Gastroesophageal sphincter (tissue), 4 donors: ENCODE results near the gene BUD31. TPM values are rescaled to one million over a fixed set of nuclear protein-coding genes. Genes with fewer than 3 reads are reported as not detected.

Source experiments
- ATAC-seq: fragments of 150-250 bp; one replicate; pipeline ENCODE4 v1.9.1; 2016; ENCODE audit warnings: mild to moderate bottlenecking, moderate library complexity
- H3K27ac ChIP-seq, 4 donors: fragments of 200-600 bp; sonication (generic) in 3 of 4; 1 replicate in 3 of 4; 2 replicates in 1 of 4; pipeline ENCODE4 v1.5.1; 2016 to 2019
- H3K27me3 ChIP-seq: fragments of 200-600 bp; sonication (generic); one replicate; pipeline ENCODE4 v1.5.1; 2019
- H3K36me3 ChIP-seq, 2 donors: fragments of 200-600 bp; sonication (generic); one replicate each; pipeline ENCODE4 v1.5.1; 2019; ENCODE audit warnings: control low read depth in 1 of 2
- H3K4me1 ChIP-seq, 3 donors: fragments of 200-600 bp; sonication (generic); 1 replicate in 2 of 3; 2 replicates in 1 of 3; pipeline ENCODE4 v1.5.1; 2016 to 2019; ENCODE audit warnings: control low read depth in 2 of 3
- H3K4me3 ChIP-seq, 2 donors: fragments of 200-600 bp; sonication (generic); one replicate each; pipeline ENCODE4 v1.5.1; 2019; ENCODE audit warnings: mild to moderate bottlenecking in 1 of 2, moderate library complexity in 1 of 2
- H3K9me3 ChIP-seq, 3 donors: fragments of 200-600 bp; sonication (generic); one replicate each; pipeline ENCODE4 v1.5.1; 2017 to 2019; ENCODE audit warnings: control low read depth in 2 of 3
- CTCF ChIP-seq, 4 experiments: fragments of 200-600 bp in 2 of 4; fragments of 450-650 bp in 2 of 4; sonication (generic) in 1 of 4; IDR thresholded peaks; one replicate each; pipeline ENCODE4 v1.5.1; 2017 to 2019; ENCODE audit warnings: antibody characterized with exemption in 4 of 4, mild to moderate bottlenecking in 2 of 4, moderate library complexity in 2 of 4
- EP300 ChIP-seq: sonication (generic); formaldehyde crosslinking; IDR thresholded peaks from one replicate; pipeline ENCODE4 v1.6.1; 2017; ENCODE audit warnings: antibody characterized with exemption, mild to moderate bottlenecking
- POLR2A ChIP-seq, 2 donors: fragments of 450-650 bp; IDR thresholded peaks; one replicate each; pipeline ENCODE4 v1.6.1; 2017; ENCODE audit warnings: antibody characterized with exemption in 2 of 2, mild to moderate bottlenecking in 2 of 2, moderate library complexity in 1 of 2
- POLR2AphosphoS5 ChIP-seq: sonication (generic); formaldehyde crosslinking; IDR thresholded peaks from one replicate; pipeline ENCODE4 v1.6.1; 2017; ENCODE audit warnings: antibody characterized with exemption
- WGBS, 2 donors: methylation state at CpG; one replicate each; pipeline ENCODE4 v1.1.5; 2018; ENCODE audit warnings: low coverage in 1 of 2; 5-methylcytosine and 5-hydroxymethylcytosine counted together
- total RNA-seq, 4 donors: library from RNA; depleted of rRNA; stranded (reverse); fragments of >200 nt; gene quantifications; one replicate each; pipeline ENCODE4 v1.1.0, GENCODE V29; 2016

Gene BUD31
- total RNA-seq, 4 donors from 2014 or later: 47.3 to 73.4 (median 70.0) TPM

GRCh38 chr7:99468336-99468918 lies 59.7 kb downstream of the BUD31 start:
- H3K27ac ChIP-seq: no peak overlapping the region
- H3K27me3 ChIP-seq: peaks cover 4% of the 10 kb centered on the region
- whole genome bisulfite sequencing, 2 donors: 87 to 93% methylated on average over 2 to 6 of the region's 29 CpGs
- H3K9me3 ChIP-seq: no peaks in the 10 kb centered on the region
- no peak for ATAC-seq
- TF ChIP-seq POLR2AphosphoS5: no peak
- TF ChIP-seq POLR2A (IDR thresholded peaks at IDR 0.05): no peak
- TF ChIP-seq CTCF (IDR thresholded peaks at IDR 0.05): no peak
- no peak for TF ChIP-seq EP300
- H3K36me3 ChIP-seq: peaks cover 0 to 8% of the 10 kb centered on the region in 2 donors
- H3K4me3 ChIP-seq: no peak overlapping the region
- H3K4me1 ChIP-seq: peaks cover 1 to 39% (median 13%) of the 10 kb centered on the region in 3 donors

Other genes with a start within 250 kb of the BUD31 start
- under 1 TPM in 1 of 4 donors, not detected in 3; 0.27 TPM for gene KPNA7, start 200.9 kb upstream of the BUD31 start, total RNA-seq
- not detected for gene MYH16, start 136.1 kb upstream of the BUD31 start, total RNA-seq
- 100 to 1,000 TPM in 2 of 4 donors, 10 to 100 TPM in 2; 75.0 to 112 (median 98.3) TPM for gene ARPC1A, start 83.1 kb upstream of the BUD31 start, total RNA-seq
- gene ARPC1B, start 34.2 kb upstream of the BUD31 start, total RNA-seq: 100 to 1,000 TPM in 3 of 4 donors, 10 to 100 TPM in 1; 69.9 to 158 (median 138) TPM
- gene PDAP1, start 372 bp upstream of the BUD31 start, total RNA-seq: 100 to 1,000 TPM in 3 of 4 donors, 10 to 100 TPM in 1; 91.7 to 155 (median 123) TPM
- gene PTCD1, start 29.8 kb downstream of the BUD31 start, total RNA-seq: 10 to 100 TPM in 1 of 4 donors, 1 to 10 TPM in 3; 6.2 to 10.8 (median 7.3) TPM
- 10 to 100 TPM; 13.6 to 34.6 (median 23.0) TPM for gene CPSF4, start 30.0 kb downstream of the BUD31 start, total RNA-seq
- 100 to 1,000 TPM; 443 to 971 (median 916) TPM for gene ATP5MF, start 57.2 kb downstream of the BUD31 start, total RNA-seq
- 1 to 10 TPM; 1.4 to 4.8 (median 4.6) TPM for gene ZNF789, start 63.9 kb downstream of the BUD31 start, total RNA-seq
- gene ZNF394, start 91.3 kb downstream of the BUD31 start, total RNA-seq: 10 to 100 TPM; 29.9 to 54.1 (median 45.1) TPM
- 10 to 100 TPM in 2 of 4 donors, 1 to 10 TPM in 2; 7.5 to 12.5 (median 10.6) TPM for gene ZKSCAN5, start 95.7 kb downstream of the BUD31 start, total RNA-seq
- gene FAM200A, start 143.1 kb downstream of the BUD31 start, total RNA-seq: 1 to 10 TPM; 3.5 to 8.6 (median 4.3) TPM
- 100 to 1,000 TPM; 115 to 191 (median 116) TPM for gene ZNF655, start 149.7 kb downstream of the BUD31 start, total RNA-seq
- 1 to 10 TPM in 2 of 4 donors, not detected in 2; 1.6 to 2.2 TPM for gene TMEM225B, start 189.3 kb downstream of the BUD31 start, total RNA-seq
- 10 to 100 TPM; 10.9 to 26.5 (median 18.4) TPM for gene ZSCAN25, start 208.0 kb downstream of the BUD31 start, total RNA-seq